SK-N-SH (cell line): Measurements from ENCODE around the gene EFNB1. TPM values are rescaled to one million over a fixed set of nuclear protein-coding genes. Genes with fewer than 3 reads are reported as not detected.

Source experiments
- CTCF ChIA-PET: fragments of 300-600, 350-600 bp; formaldehyde crosslinking; extraction: SDS; loops from one replicate; lab custom pipeline; 2021; lab: Yijun Ruan, JAX
- POLR2A ChIA-PET: fragments of 350-600 bp; sonication (Branson Sonifier 250); formaldehyde crosslinking; extraction: SDS; loops from one replicate; lab custom pipeline; 2020; ENCODE audit warnings: antibody characterized with exemption, inconsistent platforms; lab: Yijun Ruan, JAX
- DNase-seq: peaks from one replicate; pipeline ENCODE4 v3.0.0; 2012
- H2AFZ ChIP-seq: fragments of 200-600 bp; sonication (generic); 2 replicates; pipeline ENCODE4 v1.8.1; 2016; ENCODE audit warnings: antibody characterized with exemption, mild to moderate bottlenecking, low read depth
- H3F3A ChIP-seq: fragments of 200-600 bp; sonication (generic); replicated peaks from 2 replicates; pipeline ENCODE3; 2016; ENCODE audit warnings: antibody characterized with exemption, mild to moderate bottlenecking; ENCODE audit not compliant: insufficient read depth
- H3K27ac ChIP-seq, 2 experiments: fragments of 200-500 bp in 1 of 2; fragments of 200-600 bp in 1 of 2; sonication (Bioruptor generic) in 1 of 2; sonication (generic), shearing (Covaris generic) in 1 of 2; 2 replicates each; pipeline versions ENCODE4 v1.5.1 to v1.6.1; 2014 to 2016; ENCODE audit warnings: low read depth in 2 of 2, inconsistent platforms in 1 of 2, low read length in 1 of 2, mild to moderate bottlenecking in 1 of 2, mixed read lengths in 1 of 2
- H3K27me3 ChIP-seq: fragments of 200-600 bp; sonication (generic), shearing (Covaris generic); 2 replicates; pipeline ENCODE4 v1.6.1; 2016; ENCODE audit warnings: mixed run types; ENCODE audit not compliant: insufficient read depth
- H3K36me3 ChIP-seq, 2 experiments: fragments of 200-500 bp in 1 of 2; fragments of 200-600 bp in 1 of 2; sonication (Bioruptor generic) in 1 of 2; sonication (generic) in 1 of 2; replicated peaks in 1 of 2; 2 replicates each; pipeline versions ENCODE3 to v1.5.1; 2014 to 2016; ENCODE audit warnings: low read length in 1 of 2, mild to moderate bottlenecking in 1 of 2; ENCODE audit not compliant: insufficient read depth in 2 of 2, control insufficient read depth in 1 of 2
- H3K4me1 ChIP-seq, 2 experiments: fragments of 200-500 bp in 1 of 2; fragments of 200-600 bp in 1 of 2; sonication (Bioruptor generic) in 1 of 2; sonication (generic), shearing (Covaris generic) in 1 of 2; 2 replicates each; pipeline versions ENCODE4 v1.5.1 to v1.6.1; 2014 to 2016; ENCODE audit warnings: low read depth in 1 of 2, low read length in 1 of 2, mixed run types in 1 of 2; ENCODE audit not compliant: insufficient read depth in 2 of 2, control insufficient read depth in 1 of 2
- H3K4me2 ChIP-seq: fragments of 200-600 bp; sonication (generic), shearing (Covaris generic); 2 replicates; pipeline ENCODE4 v1.6.1; 2017; ENCODE audit warnings: mixed run types
- H3K4me3 ChIP-seq, 2 experiments: fragments of 200-500 bp in 1 of 2; fragments of 200-600 bp in 1 of 2; sonication (Bioruptor generic) in 1 of 2; sonication (generic), shearing (Covaris generic) in 1 of 2; 2 replicates each; pipeline versions ENCODE4 v1.5.1 to v1.8.1; 2014 to 2016; ENCODE audit warnings: low read depth in 2 of 2, inconsistent platforms in 1 of 2, low read length in 1 of 2, mild to moderate bottlenecking in 1 of 2, mixed read lengths in 1 of 2, moderate library complexity in 1 of 2
- H3K79me2 ChIP-seq: fragments of 200-600 bp; sonication (generic); 2 replicates; pipeline ENCODE4 v1.8.1; 2017; ENCODE audit warnings: mild to moderate bottlenecking; ENCODE audit not compliant: insufficient read depth
- H3K9ac ChIP-seq: fragments of 200-600 bp; sonication (generic); 2 replicates; pipeline ENCODE4 v1.6.1; 2017; ENCODE audit warnings: mixed run types
- H3K9me2 ChIP-seq: fragments of 200-600 bp; sonication (generic); 2 replicates; pipeline ENCODE4 v1.6.1; 2017; ENCODE audit warnings: mixed run types
- H3K9me3 ChIP-seq: fragments of 200-600 bp; sonication (generic); 2 replicates; pipeline ENCODE4 v1.6.1; 2017; ENCODE audit warnings: mixed run types, mild to moderate bottlenecking, moderate library complexity
- H4K20me1 ChIP-seq: fragments of 200-600 bp; sonication (generic); 2 replicates; pipeline ENCODE4 v1.6.1; 2017; ENCODE audit warnings: mild to moderate bottlenecking, mixed run types; ENCODE audit not compliant: insufficient read depth
- CHD2 ChIP-seq: fragments of 150-350 bp; IDR thresholded peaks from 2 replicates; pipeline ENCODE4 v1.6.1; 2018; ENCODE audit warnings: low read length; ENCODE audit not compliant: partially characterized antibody
- EP300 ChIP-seq, 2 experiments: IDR thresholded peaks; 2 replicates each; pipeline versions ENCODE4 v1.4.0 to v1.6.1; 2012; ENCODE audit warnings: borderline replicate concordance in 1 of 2, low read depth in 1 of 2, low read length in 1 of 2
- FOXJ3 ChIP-seq: sonication (generic); formaldehyde crosslinking; IDR thresholded peaks from 2 replicates; pipeline ENCODE4 v1.5.1; 2020; ENCODE audit warnings: mild to moderate bottlenecking, missing genetic modification reagents
- FOXM1 ChIP-seq: IDR thresholded peaks from 2 replicates; pipeline ENCODE4 v1.4.0; 2012; ENCODE audit warnings: low read depth, mild to moderate bottlenecking
- JUND ChIP-seq: IDR thresholded peaks from 2 replicates; pipeline ENCODE4 v1.4.0; 2012
- NRF1 ChIP-seq: IDR thresholded peaks from 2 replicates; pipeline ENCODE4 v1.6.1; 2012; ENCODE audit warnings: low read depth, mild to moderate bottlenecking, low read length
- PBX3 ChIP-seq: IDR thresholded peaks from 2 replicates; pipeline ENCODE4; 2012
- REST ChIP-seq: IDR thresholded peaks from 2 replicates; pipeline ENCODE4 v1.6.1; 2012; ENCODE audit warnings: mild to moderate bottlenecking, low read depth, low read length, moderate library complexity
- RFX5 ChIP-seq: IDR thresholded peaks from 2 replicates; pipeline ENCODE4 v1.6.1; 2012; ENCODE audit warnings: mild to moderate bottlenecking, improper control_type of control experiment, low read length
- YY1 ChIP-seq: IDR thresholded peaks from 2 replicates; pipeline ENCODE4 v1.4.0; 2012; ENCODE audit warnings: low read depth, mild to moderate bottlenecking
- WGBS: methylation state at CpG from one replicate; pipeline ENCODE4 v1.1.6; 2017; ENCODE audit warnings: low lambda C conversion rate; 5-methylcytosine and 5-hydroxymethylcytosine counted together
- polyA plus RNA-seq, 3 experiments: library from polyadenylated mRNA; depleted of rRNA; stranded (reverse); fragments of >200 nt; gene quantifications; 2 replicates each; pipeline ENCODE4 v1.2.3, GENCODE V29; 2012

EFNB1 gene
- polyA plus RNA-seq, 1 of the 3 experiments (the other 2 are of a cell fraction), result 8.4 TPM

- Histone ChIP-seq H3F3A (no peaks in the 10 kb centered on the region), H3K27ac (no peak overlapping the region), H3K9ac (no peak overlapping the region), H3K4me2 (no peak overlapping the region), H3K36me3 (no peaks in the 10 kb centered on the region), H3K27me3 (peaks cover 18% of the 10 kb centered on the region; the same call in 1 of the 2 replicates), H2AFZ (no peak overlapping the region), H3K4me1 (peaks cover 0 to 12% of the 10 kb centered on the region in 2 experiments; a peak in 1 of 4 replicates), H4K20me1 (no peaks in the 10 kb centered on the region), H3K4me3 (no peak overlapping the region), H3K9me3 (no peaks in the 10 kb centered on the region), H3K9me2 (no peaks in the 10 kb centered on the region), H3K79me2 (no peaks in the 10 kb centered on the region)
- 13% methylated on average over 5 of the region's 5 CpGs for WGBS
- DNase-seq, result no peak
- TF ChIP-seq PBX3 (no peak), FOXM1 (no peak), RFX5 (no peak), YY1 (no peak), REST (no peak), NRF1 (no peak), EP300 (IDR thresholded peaks at IDR 0.05; ENCODE audit: borderline replicate concordance in 1 of 2, low read depth in 1 of 2, low read length in 1 of 2) (no peak)
- ChIA-PET CTCF (interaction anchor here (2.4 kb wide), 1 partner anchor 54 kb away, joined by 7 read pairs; no protein-coding TSS in a partner anchor), POLR2A (no interaction called here)
Measured at GRCh38 chrX:68881911-68882310, 53.1 kb downstream of the EFNB1 start.

GRCh38 chrX:68883800-68884199 is 55.0 kb downstream of the EFNB1 start:
- peaks cover 0 to 11% of the 10 kb centered on the region in 2 experiments; a peak in 1 of 4 replicates for H3K4me1 ChIP-seq
- TF ChIP-seq FOXJ3 (CRISPR knock-in tag) (no peak), EP300 (IDR thresholded peaks at IDR 0.05; ENCODE audit: borderline replicate concordance in 1 of 2, low read depth in 1 of 2, low read length in 1 of 2) (no peak), CHD2 (no peak), FOXM1 (no peak), JUND (no peak)
- H2AFZ ChIP-seq, result no peak overlapping the region
- H3F3A ChIP-seq, result no peaks in the 10 kb centered on the region
- WGBS, result 8% methylated on average over 2 of the region's 2 CpGs
- POLR2A ChIA-PET, result interaction anchor here (0.6 kb wide), 1 partner anchor 32 kb away, joined by 3 read pairs; no protein-coding TSS in a partner anchor
- no peak for DNase-seq
- no peaks in the 10 kb centered on the region for H4K20me1 ChIP-seq
- CTCF ChIA-PET, result interaction anchor here (0.6 kb wide), 1 partner anchor 19 kb away, joined by 3 read pairs; no protein-coding TSS in a partner anchor
- H3K9ac ChIP-seq, result no peak overlapping the region
- H3K9me3 ChIP-seq, result no peaks in the 10 kb centered on the region
- no peak overlapping the region for H3K4me2 ChIP-seq
- no peaks in the 10 kb centered on the region for H3K79me2 ChIP-seq
- peaks cover 4% of the 10 kb centered on the region; the same call in 1 of the 2 replicates for H3K27me3 ChIP-seq
- H3K4me3 ChIP-seq, result no peak overlapping the region
- H3K9me2 ChIP-seq, result no peaks in the 10 kb centered on the region
- no peak overlapping the region for H3K27ac ChIP-seq
- H3K36me3 ChIP-seq, result no peaks in the 10 kb centered on the region
